Ishikawa (cell line): Measurements from ENCODE around the gene SWT1.

Source experiments
- CEBPB ChIP-seq: IDR thresholded peaks from 2 replicates; pipeline ENCODE4 v1.6.1; 2012
- EP300 ChIP-seq: IDR thresholded peaks from 2 replicates; pipeline ENCODE4 v1.6.1; 2012; ENCODE audit warnings: borderline replicate concordance
- FOXM1 ChIP-seq: IDR thresholded peaks from 2 replicates; pipeline ENCODE4 v1.6.1; 2012; ENCODE audit warnings: low read depth, borderline replicate concordance
- NFIC ChIP-seq: IDR thresholded peaks from 2 replicates; pipeline ENCODE4 v1.6.1; 2012
- REST ChIP-seq: IDR thresholded peaks from 2 replicates; pipeline ENCODE4 v1.6.1; 2012; ENCODE audit warnings: low read depth, mild to moderate bottlenecking
- TAF1 ChIP-seq: IDR thresholded peaks from 2 replicates; pipeline ENCODE4 v1.6.1; 2012; ENCODE audit warnings: low read depth, mild to moderate bottlenecking
- ZBTB7A ChIP-seq: IDR thresholded peaks from 2 replicates; pipeline ENCODE4 v1.6.1; 2012; ENCODE audit warnings: low read depth

GRCh38 chr1:185228979-185229378 lies 72.0 kb downstream of the SWT1 start:
- TF ChIP-seq NFIC (no peak), CEBPB (no peak), EP300 (no peak), ZBTB7A (no peak), REST (no peak), FOXM1 (no peak), TAF1 (no peak)
